GM18870 (cell line): ENCODE measurements around the gene KRTAP10-8.
"Not testable (repeated sequence)": the region's sequence is repeated elsewhere in the genome, so short reads cannot be mapped to it uniquely, and the experiment has no call there.

Experiments
- ATAC-seq: cut with Tn5 transposase; IDR thresholded peaks from one replicate; pipeline ENCODE4 v1.9.1; 2021; ENCODE audit warnings: moderate library complexity; ENCODE audit not compliant: unreplicated experiment

KRTAP10-8 gene

GRCh38 chr21:44579056-44579832 lies 32.6 kb upstream of the KRTAP10-8 start:
- no peak for ATAC-seq

DNA sequence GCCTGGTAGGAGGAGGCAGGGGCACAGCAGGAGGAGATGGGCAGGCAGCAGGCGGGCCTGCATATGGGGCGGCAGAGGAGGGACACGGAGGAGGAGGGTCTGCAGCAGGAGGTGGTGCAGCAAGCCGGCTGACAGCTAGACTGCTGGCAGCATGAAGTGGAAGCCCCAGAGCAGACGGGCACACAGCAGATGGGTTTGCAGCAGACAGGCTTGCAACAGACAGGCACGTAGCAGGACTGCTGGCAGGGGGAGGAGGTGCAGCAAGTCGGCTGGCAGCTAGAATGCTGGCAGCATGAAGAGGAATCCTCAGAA lies 32.1 kb upstream of the KRTAP10-8 start:
- ATAC-seq: no peak

GRCh38 chr21:44580231-44580821 lies 31.6 kb upstream of the KRTAP10-8 start, which contains the start of gene KRTAP10-5:
Gene KRTAP10-5 (minus strand): TSS chr21:44580604. CDS start chr21:44580578, 26 bp downstream.
- not testable (repeated sequence) for ATAC-seq

- no peak for ATAC-seq
Measured at GRCh38 chr21:44581158-44581557, 30.7 kb upstream of the KRTAP10-8 start.

- no peak for ATAC-seq
Measured at GRCh38 chr21:44582055-44582454, 29.8 kb upstream of the KRTAP10-8 start.

DNA sequence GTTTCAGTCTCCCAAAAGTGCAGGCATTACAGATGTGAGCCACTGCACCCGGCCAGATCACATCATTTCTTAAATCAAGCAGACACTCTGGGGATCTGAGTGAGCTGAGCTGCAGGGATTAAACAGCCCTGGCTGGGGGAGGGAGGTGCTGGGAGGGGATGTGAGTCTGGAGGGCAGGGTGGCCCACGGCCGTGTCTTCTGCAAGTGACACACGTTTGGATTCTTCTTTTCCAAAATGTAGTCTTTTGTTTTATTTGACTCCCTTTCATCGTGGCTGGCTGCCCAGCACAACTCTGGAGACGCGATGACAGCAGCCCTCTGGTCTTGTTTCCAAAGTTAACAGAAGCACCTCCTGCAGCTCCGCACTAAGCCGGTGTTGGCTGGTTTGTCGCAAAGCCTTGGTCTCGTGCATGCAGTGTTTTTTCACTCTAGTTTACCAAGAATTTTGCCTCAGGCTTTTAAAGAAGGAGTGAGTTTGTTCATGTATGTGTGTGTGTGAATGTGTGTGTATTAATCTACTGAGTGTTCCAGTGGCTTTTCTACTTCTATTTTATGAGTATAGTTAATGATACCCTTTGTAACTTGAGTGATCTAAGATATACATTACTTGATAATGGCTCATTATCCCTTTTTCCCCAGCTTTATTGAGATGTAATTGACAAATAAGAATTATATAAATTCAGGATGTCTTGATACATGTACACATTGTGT lies 28.6 kb upstream of the KRTAP10-8 start:
- ATAC-seq: no peak

DNA sequence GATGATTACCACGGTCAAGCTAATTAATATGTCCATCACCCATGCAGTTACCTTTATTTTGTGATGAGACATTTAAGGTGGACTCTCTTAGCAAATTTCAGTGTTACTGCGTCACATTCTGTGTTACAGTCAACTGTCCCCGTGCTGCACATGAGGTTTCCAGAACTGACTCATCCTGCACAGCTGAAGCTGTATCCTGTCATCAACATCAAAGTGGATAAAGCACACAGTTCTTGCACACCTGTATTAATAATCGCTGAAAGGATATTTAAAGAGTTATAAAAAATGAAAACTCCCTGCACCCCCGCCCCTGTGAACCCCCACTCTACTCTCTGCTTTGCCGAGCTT lies 28.1 kb upstream of the KRTAP10-8 start:
- ATAC-seq: no peak

GRCh38 chr21:44585892-44586291 lies 26.0 kb upstream of the KRTAP10-8 start:
- ATAC-seq: no peak

DNA sequence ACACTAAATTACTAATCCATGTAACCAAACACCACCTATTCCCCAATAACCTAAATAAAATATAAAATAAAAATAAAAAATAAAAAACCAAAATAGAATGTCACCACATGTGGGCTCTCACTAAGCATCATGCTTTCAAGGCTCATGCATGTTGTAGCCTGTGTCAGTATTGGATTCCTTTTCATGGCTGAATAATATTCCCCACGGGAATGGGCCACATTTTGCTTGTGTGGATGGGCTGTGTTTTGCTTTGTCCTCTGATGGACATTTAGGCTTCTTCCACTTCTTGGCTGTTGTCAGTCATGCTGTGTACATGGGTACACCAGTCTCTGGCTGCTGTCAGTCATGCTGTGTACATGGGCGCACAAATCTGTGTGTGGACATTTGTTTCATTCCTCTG lies 22.8 kb upstream of the KRTAP10-8 start:
- no peak for ATAC-seq

GRCh38 chr21:44589586-44590305 lies 22.1 kb upstream of the KRTAP10-8 start:
- ATAC-seq: no peak

- no peak for ATAC-seq
Measured at GRCh38 chr21:44590311-44590721, 21.6 kb upstream of the KRTAP10-8 start.

DNA sequence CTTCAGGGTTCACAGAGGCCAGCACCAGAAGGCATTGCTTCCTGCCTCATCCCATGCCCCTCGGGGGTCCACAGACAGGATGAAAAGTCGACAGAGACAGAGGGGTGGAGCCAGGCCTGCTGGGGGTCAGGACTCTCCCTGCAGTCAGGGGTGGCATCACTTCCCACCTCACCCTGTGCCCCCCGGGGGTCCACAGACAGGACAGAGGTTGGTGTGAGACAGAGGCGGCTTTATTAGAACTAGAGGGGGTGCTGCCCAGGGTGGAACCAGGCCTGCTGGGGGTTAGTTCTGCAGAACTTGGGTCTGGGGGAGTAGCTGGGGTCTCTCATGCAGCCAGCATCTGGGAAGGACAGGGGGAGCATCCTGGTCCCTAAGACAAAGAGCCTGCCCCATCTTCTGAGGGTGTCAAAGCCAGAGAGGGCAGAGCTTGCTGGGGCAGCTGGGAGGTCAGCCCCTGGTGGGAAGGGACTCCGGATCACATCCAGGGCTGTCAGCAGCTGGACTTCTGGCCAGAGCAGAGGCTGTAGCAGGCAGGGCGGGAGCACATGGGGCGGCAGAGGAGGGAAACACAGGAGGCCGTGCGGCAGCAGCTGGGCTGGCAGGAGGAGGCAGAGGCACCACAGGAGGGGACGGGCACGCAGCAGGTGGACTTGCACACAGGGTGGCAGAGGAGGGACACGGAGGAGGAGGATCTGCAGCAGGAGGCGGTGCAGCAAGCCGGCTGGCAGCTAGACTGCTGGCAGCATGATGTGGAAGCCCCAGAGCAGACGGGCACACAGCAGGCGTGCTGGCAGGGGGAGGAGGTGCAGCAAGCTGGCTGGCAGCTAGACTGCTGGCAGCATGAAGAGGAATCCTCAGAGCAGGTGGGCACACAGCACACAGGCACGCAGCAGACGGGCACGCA lies 20.7 kb upstream of the KRTAP10-8 start:
- ATAC-seq: not testable (repeated sequence)

GRCh38 chr21:44591801-44592130 lies 20.1 kb upstream of the KRTAP10-8 start:
- not testable (repeated sequence) for ATAC-seq

GRCh38 chr21:44592446-44593311 lies 19.2 kb upstream of the KRTAP10-8 start, which contains the start of gene KRTAP10-6:
Gene KRTAP10-6 (minus strand): TSS chr21:44592505. CDS start chr21:44592484, 21 bp downstream.
- no peak for ATAC-seq

DNA sequence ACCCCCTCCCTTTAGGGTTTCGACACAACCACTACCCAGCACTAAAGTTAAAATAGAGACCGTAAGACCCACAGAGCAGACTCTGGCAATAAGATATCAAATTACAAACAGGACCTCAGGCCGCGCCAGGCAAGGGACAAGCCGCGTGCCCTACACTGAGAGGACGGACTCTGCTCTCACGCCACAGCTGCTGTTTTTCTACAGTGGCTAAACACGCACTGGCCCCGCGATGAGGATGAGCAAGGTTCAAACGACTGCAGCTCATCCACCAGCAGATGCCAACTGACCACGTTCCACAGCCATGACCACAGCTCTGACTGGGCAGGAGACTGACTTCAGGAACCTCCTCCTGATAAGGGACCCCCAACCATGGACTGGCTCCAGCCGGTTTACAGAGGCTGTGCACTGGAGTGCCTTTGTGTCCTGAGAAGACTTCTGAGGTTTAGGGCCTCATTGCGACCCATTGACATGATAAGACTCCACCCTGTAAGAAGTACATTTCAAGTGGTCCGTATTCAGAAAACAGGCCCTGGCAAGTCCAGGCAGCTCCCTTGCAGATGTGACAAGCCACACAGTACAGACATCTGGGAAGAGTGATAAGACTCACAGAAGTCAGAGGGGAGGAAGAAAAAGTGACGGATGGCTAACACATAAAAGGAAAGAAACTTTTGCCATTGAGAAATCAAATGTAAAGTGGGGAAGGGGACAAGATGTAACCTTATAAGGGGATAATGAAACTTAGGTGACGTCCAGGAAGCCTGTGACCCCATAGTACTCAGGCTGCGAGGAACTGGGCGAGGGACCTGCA lies 18.1 kb upstream of the KRTAP10-8 start:
- ATAC-seq: no peak

DNA sequence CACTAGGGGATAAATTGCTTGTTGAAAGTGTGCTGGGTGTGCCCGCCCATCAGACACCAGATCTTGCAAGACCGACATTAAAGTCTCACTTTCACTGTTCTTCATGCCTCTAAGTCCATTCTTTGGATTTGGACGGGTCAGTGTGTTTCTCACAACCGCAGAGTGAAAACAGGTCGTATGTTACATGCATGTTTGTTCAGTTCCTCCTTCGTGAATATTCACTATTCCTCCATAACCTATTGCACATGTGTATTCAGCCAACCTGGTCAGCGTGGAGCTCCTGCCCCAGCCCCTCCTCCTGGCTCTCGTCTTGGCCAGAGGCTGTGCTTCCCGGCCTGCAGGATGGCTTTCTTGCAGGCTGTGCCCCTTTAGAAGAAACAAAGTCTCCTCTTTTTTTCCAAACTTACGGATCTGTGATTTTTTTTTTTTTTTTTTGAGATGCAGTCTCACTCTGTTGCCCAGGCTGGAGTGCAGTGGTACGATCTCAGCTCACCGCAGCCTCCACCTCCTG lies 17.4 kb upstream of the KRTAP10-8 start:
- no peak for ATAC-seq

- ATAC-seq: no peak
Measured at GRCh38 chr21:44595524-44595923, 16.4 kb upstream of the KRTAP10-8 start.

DNA sequence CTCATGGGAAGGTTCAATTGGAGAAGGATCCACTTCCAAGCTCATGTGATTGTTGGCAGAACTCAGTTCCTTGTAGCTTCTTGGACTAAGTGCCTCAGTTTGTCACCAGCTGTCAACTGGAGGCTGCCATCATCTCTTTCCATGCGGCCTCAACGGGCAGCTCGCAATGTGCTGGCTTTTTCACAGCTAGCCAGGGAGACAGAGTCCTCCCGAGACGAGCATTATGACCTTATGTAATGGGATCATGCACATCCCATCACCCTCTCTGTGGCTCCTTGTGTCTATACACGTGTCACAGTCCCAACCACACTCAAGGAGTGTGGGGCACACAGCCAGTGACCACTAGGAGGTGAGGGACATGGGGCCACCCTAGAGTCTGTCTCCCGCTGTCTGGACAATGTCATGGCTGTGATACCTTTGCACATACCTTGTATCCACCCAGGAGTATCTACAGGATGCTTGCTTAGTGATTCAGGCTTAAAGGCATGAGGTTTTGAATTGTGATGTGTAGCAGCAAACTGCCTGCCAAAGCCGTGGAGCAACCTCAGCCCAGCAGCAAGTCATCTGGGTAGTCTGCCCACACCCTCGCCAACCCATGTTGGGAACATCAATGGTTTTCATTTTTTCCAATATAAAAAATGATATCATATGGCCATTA lies 15.7 kb upstream of the KRTAP10-8 start:
- ATAC-seq: no peak
